Measurements from ENCODE around the gene SORD. TPM values are rescaled to one million over a fixed set of nuclear protein-coding genes. Genes with fewer than 3 reads are reported as not detected.

Gene SORD
- total and polyA plus RNA-seq, 8 donors: 2.1 to 14.7 (median 8.8) TPM

- Histone ChIP-seq H3K9me3 (no peaks in the 10 kb centered on the region), H3K4me3 (no peak overlapping the region), H3K27me3 (no peaks in the 10 kb centered on the region), H3K4me1 (no peaks in the 10 kb centered on the region), H3K27ac (no peak overlapping the region), H3K36me3 (no peaks in the 10 kb centered on the region)
- DNase-seq: no peak
- TF ChIP-seq CTCF (IDR thresholded peaks at IDR 0.05): no peak
- FAIRE-seq: no peak
- WGBS, 2 donors: 68 to 78% methylated on average over 15 of the region's 15 CpGs
- ATAC-seq: no peak
- intact Hi-C loops (cut with DNase I): no loop called here
Observed at GRCh38 chr15:45106002-45106790, 83.2 kb downstream of the SORD start.

GRCh38 chr15:45107941-45108630 is 85.1 kb downstream of the SORD start:
- Histone ChIP-seq H3K4me3 (no peak overlapping the region), H3K9me3 (no peaks in the 10 kb centered on the region), H3K36me3 (no peaks in the 10 kb centered on the region), H3K4me1 (peaks cover 0 to 3% (median 0%) of the 10 kb centered on the region in 3 donors), H3K27ac (no peak overlapping the region), H3K27me3 (peaks cover 0 to 15% (median 3%) of the 10 kb centered on the region in 4 donors)
- intact Hi-C loops (cut with DNase I): no loop called here
- 88 to 93% methylated on average over 10 of the region's 10 CpGs for WGBS, 2 donors
- DNase-seq (no peak), ATAC-seq (no peak), FAIRE-seq (no peak)
- TF ChIP-seq CTCF (IDR thresholded peaks at IDR 0.05): no peak

GRCh38 chr15:45110256-45110820 is 87.3 kb downstream of the SORD start:
- no peak overlapping the region for H3K4me3 ChIP-seq
- H3K27me3 ChIP-seq: peaks cover 0 to 15% (median 3%) of the 10 kb centered on the region in 4 donors
- TF ChIP-seq CTCF (IDR thresholded peaks at IDR 0.05): no peak
- H3K36me3 ChIP-seq: no peaks in the 10 kb centered on the region
- H3K9me3 ChIP-seq: no peaks in the 10 kb centered on the region
- DNase-seq (no peak), ATAC-seq (no peak), FAIRE-seq (no peak)
- intact Hi-C loops (cut with DNase I): loop anchor here in 1 of 3 donors (10.0 kb wide), 1 partner anchor 156 kb away; the partner anchor contains the start of gene TERB2
- H3K4me1 ChIP-seq: peaks cover 0 to 3% (median 0%) of the 10 kb centered on the region in 3 donors
- H3K27ac ChIP-seq: no peak overlapping the region
- 63 to 71% methylated on average over 11 of the region's 11 CpGs for WGBS, 2 donors

- Histone ChIP-seq H3K9me3 (no peaks in the 10 kb centered on the region), H3K4me3 (peak overlapping the region in 1 of 4 donors; percentile 35), H3K27ac (no peak overlapping the region), H3K36me3 (no peaks in the 10 kb centered on the region), H3K4me1 (peaks cover 0 to 3% (median 0%) of the 10 kb centered on the region in 3 donors), H3K27me3 (peaks cover 0 to 19% (median 3%) of the 10 kb centered on the region in 4 donors)
- no peak for TF ChIP-seq CTCF (IDR thresholded peaks at IDR 0.05)
- FAIRE-seq (no peak), ATAC-seq (peak in 2 of 4 donors; percentile 36 to 37), DNase-seq (no peak)
- WGBS, 2 donors: 8 to 9% methylated on average over 56 to 71 of the region's 71 CpGs
- intact Hi-C loops (cut with DNase I): loop anchor here in 1 of 3 donors (10.0 kb wide), 1 partner anchor 157 kb away; the partner anchor contains the start of gene TERB2
Observed at GRCh38 chr15:45111390-45112142, 88.6 kb downstream of the SORD start.
